Suppressor macrophage (primary cell): ENCODE measurements around the gene FTHL17.
A peak's percentile ranks its signal among the peaks of the same experiment; 100 is the strongest.

Experiments
- DNase-seq, 4 experiments: peaks; one replicate each; pipeline ENCODE4 v3.0.0-alpha.2; 2020 to 2022

The FTHL17 gene

GRCh38 chrX:31038575-31039326 is 33.1 kb downstream of the FTHL17 start:
- DNase-seq: peak; percentile 36 to 74 (median 60)

- DNase-seq: peak; percentile 35 to 72 (median 64)
Observed at GRCh38 chrX:31036895-31037294, 34.9 kb downstream of the FTHL17 start.

GRCh38 chrX:31027351-31027750 is 44.5 kb downstream of the FTHL17 start:
- no peak for DNase-seq

- no peak for DNase-seq
Observed at GRCh38 chrX:31024866-31025265, 47.0 kb downstream of the FTHL17 start.

GRCh38 chrX:31021537-31021936 is 50.3 kb downstream of the FTHL17 start:
- no peak for DNase-seq
